HG03039 (cell line): ENCODE measurements around the gene RPTOR.
A peak's percentile ranks its signal among the peaks of the same experiment; 100 is the strongest.
"Not testable (repeated sequence)": the region's sequence is repeated elsewhere in the genome, so short reads cannot be mapped to it uniquely, and the experiment has no call there.

ENCODE experiments used
- ATAC-seq: cut with Tn5 transposase; IDR thresholded peaks from one replicate; pipeline ENCODE4 v1.9.1; 2021; ENCODE audit warnings: mild to moderate bottlenecking, moderate library complexity; ENCODE audit not compliant: unreplicated experiment

RPTOR gene

DNA sequence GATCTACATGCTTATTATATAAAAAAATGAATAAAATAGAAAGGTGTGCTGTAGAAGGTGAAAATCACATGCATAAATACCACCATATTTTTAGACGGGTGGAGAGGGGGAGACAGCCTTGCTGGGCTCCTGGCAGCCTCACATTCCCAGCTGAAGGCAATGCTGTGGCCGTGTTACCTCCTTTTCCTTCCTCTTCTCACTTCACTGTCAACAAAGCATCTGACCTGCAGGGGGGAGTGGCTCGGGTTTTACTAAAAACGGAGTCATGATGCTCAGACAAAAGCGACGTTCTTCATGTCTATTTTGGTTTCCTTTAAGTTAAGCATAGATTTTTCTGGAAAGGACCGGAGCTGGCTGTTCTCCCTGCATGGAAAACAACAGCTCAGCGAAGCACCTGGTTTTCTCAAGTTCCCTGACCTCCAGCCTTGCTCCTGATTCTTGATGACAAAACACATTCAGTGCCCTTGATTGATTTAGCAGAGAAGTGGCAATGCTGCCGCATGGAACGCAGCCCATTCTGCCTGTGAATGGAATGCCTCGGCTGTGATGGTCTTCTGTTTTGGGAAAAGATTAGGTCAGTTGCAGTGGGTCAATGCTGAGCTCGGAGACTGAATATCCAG lies 5.5 kb upstream of the RPTOR start:
- no peak for ATAC-seq

DNA sequence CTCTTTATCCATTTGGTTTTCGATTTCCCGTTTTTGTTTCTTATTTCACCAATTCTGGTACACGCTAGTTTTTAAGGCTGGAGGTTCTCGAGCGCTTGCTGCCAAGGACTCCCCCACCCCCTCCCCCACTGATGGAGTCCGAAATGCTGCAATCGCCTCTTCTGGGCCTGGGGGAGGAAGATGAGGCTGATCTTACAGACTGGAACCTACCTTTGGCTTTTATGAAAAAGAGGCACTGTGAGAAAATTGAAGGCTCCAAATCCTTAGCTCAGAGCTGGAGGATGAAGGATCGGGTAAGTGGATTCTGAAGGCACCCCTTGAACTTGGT lies 825 bp downstream of the RPTOR start:
- ATAC-seq = no peak

DNA sequence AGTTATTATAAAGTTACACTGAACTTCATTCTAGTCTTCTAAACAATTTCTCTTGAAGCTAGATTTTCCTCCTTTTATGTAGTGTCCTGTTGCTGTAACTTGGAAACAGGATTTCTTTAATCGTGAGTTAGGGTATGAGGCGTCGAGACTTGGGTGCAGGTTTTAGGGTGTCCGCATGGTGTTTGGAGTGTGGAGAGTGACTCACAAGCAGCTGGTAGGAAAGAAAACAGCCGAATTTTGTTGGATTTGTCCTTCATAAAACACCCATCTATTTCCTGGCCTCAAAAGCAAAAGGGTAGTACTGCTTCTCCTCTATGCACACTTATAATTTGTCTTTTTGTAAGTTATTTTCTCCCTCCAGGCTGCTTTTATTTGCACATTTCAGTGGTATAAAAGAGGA lies 1.6 kb downstream of the RPTOR start:
- no peak for ATAC-seq

DNA sequence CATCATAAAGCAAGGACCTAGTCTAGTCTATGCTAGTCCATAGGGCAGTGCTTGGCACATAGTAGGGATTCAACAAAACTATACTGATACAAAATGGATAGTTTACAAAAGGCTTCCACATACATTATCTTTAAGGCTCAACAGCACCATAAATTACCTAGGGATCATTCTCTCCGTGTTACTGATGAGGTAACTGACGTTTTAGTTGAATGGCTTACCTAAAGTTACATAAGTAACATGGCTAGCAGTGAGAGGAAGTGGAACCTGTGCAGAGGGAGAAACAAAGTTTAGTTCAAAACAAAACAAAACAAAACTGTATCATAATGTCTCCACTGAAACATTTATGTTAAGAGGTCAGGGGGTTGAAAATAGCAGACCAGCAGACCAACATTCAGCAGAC lies 7.9 kb downstream of the RPTOR start:
- no peak for ATAC-seq

DNA sequence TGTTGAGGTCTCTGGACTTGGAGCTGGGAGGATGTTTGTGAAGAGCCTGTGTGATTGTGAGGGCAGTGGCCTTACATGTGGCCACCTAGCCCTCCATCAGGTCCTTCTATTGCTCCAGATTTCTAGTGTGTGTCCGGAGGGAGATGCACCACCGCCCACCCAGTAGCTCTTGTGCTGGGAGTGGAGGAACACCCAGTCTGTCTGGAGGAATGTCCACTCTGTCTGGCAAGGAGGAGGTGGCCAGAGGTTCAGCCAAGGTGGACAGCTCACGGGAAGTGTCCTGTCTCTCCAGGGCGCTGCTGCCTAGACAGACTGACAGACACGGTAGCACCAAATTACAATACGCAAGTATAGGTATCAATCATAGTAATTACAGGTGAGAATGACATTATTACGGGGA lies 10.6 kb downstream of the RPTOR start:
- ATAC-seq = no peak

DNA sequence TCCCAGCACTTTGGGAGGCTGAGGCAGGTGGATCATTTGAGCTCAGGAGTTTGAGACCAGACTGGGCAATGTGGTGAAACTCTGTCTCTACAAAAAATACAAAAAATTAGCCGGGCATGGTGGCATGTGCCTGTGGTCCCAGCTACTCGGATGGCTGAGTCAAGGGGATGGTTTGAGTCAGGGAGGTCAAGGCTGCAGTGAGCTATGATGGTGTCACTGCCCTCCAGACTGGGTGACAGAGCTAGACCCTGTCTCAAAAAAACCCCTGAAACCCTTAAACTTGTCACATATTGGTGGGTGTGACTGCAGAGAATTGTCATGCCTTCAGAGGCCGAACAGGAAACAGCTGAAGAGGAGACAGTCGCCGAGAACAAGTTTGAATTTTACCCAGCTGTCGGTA lies 13.4 kb downstream of the RPTOR start:
- ATAC-seq = no peak

DNA sequence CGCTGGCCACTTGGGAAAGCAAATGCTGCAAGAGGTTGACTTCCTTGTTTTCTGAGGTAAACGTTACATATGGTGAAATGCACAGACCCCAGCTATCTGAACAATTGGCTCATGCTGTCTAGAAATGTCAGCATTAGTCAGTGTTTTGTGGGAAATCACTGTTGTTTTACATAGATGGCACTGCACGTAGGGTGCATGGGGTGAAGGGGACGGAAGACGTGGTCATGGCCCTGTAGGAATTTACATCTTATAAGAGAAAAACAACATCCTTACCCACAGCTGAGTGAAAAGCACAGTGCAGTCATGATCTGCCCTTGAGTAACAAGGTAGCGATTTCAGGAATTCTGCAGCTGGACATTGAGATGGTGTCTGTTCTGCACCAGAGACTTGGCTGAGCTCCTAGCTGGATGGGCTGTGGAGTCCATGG lies 15.2 kb downstream of the RPTOR start:
- ATAC-seq = no peak

DNA sequence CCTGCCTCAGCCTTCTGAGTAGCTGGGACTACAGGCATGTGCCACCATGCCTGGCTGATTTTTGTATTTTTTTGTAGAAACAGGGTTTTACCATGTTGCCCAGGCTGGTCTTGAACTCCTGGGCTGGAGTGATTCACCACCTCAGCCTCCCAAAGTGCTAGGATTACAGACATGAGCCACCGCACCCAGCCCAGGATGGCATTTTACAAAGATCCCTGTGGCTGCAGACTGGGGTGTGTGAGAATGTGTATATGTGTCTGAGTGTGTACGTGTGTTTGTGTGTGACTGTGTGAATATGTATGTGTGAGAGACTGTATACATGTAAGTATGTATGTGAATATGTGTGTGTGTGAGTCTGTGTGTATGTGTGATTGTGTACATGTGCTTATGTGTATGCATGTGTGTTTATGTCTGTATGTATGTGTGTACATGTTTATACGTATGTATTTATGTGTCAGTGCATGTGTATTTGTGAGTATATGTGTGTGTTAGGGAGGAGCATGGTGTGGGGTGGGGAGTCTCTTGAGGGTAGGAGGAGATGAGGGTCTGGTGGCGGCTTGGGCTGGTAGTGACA lies 17.0 kb downstream of the RPTOR start:
- ATAC-seq = no peak

DNA sequence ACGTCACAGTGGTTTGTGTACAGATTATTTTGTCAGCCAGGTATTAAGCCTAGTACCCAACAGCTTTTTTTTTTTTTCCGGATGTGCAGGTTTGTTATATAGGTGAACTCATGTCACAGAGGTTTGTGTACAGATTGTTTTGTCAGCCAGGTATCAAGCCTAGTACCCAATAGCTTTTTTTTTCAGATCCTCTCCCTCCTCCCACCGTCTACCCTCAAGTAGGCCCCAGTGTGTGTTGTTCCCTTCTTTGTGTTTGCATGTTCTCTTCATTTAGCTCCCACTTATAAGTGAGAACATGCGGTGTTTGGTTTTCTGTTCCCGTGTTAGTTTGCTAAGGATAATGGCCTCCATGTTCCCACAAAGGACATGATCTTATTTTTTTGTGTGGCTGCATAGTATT lies 19.9 kb downstream of the RPTOR start:
- no peak for ATAC-seq

DNA sequence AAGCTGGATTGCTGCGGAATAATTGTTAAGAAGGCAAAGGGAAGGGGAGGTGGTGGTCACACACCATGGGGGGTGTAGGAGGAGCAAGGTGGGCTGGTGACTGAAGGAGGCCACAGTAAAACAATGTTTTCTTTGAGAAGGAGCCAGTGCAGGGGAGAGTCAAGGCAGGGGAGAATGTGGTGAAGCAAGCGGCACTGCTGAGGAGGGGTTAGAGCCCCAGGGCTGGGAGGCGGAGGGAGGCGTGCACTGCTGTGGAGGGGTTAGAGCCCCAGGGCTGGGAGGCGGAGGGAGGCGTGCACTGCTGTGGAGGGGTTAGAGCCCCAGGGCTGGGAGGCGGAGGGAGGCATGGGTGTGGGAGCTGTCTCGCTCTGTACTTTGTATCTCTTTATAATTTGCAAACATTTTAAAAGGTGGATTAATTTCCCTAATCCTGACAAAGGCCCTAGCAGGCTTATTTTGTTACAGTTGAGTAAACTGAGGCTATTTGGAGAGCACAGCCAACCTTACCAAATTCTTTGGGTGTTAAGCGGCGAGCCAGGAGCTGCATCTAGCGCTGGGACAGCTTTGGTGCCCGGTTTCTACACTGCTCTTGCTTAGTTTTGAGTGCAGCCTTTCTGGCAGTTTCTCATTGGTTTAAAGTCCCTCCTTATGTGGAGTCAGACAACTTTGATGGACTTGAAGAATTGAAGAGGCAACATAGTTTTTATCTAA lies 20.9 kb downstream of the RPTOR start:
- no peak for ATAC-seq

DNA sequence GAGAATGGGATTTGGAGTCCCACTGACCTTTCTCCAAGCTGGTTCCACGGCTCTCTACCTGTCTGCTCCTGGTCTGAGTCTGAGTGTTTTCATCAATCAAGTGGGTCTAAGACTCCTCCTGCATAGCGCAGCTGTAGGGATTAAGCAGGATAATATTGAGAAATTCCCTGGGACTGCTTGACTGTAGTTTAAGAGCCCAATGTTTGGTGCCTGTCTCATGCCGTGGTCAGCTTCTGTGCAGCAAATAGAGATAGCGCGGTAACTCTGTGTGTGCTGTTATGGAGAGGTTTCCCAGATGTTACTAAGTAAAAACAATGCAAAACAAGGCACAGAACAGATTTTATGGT lies 21.4 kb downstream of the RPTOR start:
- ATAC-seq = no peak

DNA sequence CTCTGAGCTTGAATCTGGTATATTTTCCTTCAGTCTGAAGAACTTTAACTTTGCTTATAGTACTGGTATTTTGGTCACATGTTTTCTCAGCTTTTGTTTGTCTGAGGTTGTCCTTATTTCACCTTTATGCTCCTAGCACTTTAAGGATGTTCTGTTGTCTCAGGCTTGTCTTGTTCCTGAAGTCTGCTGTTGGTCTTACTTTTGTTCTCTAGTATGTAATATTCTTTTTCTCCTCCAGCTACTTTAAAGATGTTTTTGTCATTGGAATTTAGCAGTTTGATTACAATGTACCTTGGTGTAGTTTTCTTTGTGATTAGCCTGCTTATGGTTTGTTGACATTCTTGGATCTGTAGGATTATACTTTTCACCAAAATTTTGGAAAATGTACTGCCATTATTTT lies 23.6 kb downstream of the RPTOR start:
- ATAC-seq = no peak

DNA sequence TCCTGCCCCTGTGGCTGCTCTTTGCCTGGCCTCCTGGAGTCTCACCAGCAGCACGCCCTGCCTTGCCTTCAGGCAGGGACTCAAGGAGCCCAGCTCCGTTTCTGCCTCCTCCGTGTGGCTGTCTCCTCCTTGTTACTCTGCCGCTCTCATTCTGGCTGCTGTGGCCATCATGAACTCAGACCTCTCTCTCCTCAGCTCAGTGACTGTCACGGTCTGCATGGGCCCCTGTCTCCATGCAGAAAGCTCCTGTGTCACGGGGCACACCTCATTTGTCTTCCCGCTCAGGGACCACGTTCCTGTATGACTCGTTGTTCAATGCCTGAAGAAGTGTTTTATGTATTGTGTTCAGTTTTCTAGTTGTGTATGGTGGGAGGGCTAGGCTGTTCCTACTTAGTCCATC lies 25.3 kb downstream of the RPTOR start:
- ATAC-seq = no peak

DNA sequence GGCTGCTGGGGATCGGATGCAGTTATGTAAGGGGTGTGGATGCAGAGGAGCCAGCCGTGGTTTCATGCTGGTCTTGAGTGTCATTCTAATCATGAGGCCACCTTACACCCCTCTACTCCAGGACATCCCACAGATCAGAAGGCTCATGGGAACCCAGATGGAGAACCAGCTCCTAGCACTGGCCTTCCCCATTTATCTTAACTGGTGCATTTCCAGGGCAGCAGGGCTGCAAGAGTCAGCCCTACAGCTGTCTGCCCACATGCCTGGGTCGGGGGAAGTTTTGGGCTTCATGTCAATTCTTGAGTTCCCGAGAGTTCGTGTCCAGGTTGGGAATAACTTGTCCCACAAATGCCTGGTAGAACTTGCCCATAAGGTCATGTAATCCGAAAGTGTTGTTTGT lies 29.1 kb downstream of the RPTOR start:
- no peak for ATAC-seq

DNA sequence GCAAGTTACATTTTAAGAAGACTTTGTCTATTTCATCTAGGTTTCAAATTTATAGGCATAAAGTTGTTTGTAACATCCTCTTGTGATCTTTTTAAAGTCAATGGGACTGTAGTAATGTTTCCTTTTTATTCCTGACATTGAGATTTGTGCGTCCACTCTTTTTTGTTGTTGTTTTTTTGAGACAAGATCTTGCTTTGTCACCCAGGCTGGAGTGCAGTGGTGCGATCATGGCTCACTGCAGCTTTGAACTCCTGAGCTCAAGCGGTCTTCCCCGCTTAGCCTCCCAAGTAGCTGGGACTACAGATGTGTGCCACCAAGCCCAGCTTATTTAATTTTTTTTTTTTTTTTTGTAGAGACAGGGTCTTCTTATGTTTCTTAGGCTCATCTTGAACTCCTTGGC lies 29.9 kb downstream of the RPTOR start:
- no peak for ATAC-seq

DNA sequence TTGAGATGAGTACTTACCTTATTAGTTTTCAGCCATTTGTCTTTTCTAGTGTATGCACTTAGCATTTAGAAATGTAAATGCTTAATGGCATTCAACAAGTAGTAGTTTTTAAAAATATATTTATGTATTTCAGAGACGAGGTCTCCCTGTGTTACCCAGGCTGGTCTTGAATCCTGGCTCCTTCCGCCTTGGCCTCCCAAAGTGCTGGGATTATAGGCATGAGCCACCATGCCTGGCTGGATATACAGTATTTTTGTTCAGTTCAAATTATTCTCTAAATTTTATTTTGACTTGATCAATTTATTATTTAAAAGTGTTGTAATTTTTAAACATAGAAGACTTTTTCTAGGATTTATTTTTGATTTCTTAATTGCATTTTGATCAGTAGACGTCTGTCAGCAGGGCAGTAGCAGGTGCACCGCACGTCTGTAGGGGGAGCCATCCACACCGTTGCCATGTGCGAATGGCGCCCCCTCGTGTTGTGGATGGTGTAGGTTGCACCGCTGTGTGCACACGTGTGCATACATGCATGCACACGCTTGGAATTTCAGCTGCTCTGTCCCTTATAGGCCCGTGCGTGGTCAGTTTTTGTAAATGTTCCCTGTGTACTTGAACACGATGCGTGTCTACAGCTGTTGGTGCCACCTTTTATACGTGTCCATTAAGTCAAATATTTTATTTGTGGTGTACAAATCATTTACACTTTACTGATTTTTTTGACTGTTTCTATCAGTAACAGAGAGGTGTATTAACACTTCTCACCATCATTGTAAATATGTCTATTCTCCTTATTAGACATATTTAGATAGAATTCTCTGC lies 30.6 kb downstream of the RPTOR start:
- ATAC-seq = peak; percentile 62

DNA sequence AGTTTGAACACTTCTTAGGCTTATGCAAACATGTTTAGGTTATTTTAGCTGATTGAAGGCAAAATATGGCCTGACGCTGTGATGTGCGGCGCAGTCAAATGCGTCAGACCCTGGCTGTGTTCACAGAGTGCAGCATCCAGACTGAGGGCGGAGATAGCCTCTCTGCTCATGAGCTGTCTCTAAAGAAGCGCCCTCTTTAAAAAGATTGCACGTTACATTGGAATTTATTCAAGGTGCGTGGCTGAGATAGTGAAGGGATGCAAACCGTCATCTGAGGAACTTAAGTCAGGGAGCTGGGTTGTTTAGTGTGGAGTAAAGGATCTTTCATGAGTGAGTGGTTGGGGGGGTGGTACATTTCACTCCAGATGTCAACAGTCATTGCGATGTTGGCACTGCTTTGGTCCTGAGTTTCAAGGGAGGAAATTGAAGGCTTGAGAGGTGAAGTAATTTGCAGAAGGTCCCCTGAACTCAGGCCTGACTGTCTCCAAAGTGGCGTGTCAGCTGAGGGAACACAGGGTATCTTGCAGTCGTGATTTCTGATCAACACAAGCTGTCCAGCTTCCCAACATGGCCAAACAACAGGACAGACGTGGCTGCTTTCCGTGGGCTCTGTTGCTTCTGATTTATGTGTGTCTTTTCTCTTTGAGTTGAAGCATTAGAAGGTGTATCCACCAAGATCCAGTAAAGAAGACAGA lies 33.4 kb downstream of the RPTOR start:
- ATAC-seq = no peak

DNA sequence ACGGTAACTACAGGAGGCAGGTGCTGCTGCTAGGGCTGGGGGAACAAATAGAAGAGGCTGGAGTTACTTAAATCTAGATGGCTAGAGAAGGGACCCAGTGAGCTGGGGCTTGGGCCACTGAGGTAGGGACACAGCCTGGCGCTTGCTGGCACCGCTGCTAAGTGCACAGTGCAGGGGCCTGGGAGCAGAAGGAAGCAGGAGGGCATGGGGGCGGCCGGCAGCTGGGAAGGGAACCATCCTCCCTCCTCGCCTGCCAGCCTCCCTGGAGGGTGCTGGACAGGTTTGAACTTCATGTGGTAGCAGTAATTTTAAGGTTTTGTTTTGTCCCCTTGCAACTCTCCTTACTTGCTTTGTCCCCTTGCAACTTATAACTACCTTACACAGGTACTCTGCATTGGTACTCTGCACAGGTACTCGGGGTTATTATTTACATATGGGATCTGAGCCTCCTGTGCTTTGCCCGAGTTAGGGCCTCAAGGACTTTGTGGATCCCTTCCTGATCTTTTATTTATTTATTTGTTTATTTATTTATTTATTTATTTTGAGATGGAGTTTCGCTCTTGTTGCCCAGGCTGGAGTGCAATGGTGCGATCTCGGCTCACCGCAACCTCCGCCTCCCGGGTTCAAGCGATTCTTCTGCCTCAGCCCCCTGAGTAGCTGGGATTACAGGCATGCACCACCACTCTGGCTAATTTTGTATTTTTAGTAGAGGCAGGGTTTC lies 34.2 kb downstream of the RPTOR start:
- not testable (repeated sequence) for ATAC-seq

DNA sequence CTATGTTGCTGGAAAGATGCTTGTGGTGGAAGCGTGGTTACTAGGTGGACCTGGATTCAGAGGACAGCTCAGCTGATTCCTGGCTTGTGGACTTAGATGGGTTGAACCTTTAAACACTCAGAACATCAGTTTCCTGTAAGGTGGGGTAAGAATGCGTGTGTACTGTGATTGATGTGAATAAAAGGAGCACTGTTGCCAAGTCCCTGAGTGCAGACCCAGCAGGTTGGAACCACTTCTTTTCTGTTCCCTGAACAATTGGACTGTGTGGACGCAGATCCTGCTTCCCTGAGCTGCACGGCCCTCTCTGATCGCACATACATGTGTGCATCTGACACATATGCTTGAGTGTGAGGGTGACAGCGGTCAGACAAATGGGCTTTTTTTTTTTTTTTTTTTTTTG lies 37.5 kb downstream of the RPTOR start:
- ATAC-seq = no peak

DNA sequence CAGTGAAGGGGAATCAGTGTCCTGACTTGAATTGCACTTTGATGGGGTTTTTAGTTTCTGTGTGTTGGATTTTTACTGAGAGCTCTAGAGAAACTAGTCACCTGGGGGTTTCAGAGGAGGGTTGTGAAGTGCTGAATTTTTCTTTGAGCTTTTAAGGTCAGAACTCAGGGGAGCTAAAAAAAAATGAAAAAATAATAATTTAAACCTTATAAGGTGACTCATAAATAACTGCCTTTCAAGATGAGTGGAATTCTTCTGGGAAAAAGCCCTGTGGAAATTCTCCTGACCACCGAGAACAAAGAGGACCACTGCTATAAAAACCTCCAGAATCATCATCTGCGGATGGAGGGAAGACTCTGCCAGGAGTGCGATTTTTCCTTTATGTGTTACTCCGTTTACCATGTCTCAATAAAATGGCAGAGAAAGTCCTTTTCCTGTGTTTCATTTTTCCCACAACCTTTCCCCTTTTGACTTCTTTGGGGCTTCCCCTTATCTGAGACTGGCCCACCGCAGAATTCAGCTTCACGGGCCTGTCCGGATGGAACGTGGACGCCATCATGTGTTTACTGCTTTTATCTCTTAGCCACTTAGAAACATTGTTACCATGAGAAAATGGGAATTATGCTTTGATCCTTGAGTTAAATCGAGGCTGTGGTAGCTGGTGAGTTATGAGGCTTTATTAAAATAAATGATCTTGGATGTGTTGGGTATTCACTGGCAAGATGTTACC lies 39.7 kb downstream of the RPTOR start:
- ATAC-seq = no peak
